Hepatocyte (in vitro differentiated cells): ENCODE measurements around the gene RBM5.

Experiments used
- CTCF ChIP-seq: fragments of 200-600 bp; sonication (generic); IDR thresholded peaks from 2 replicates; pipeline ENCODE4 v1.5.1; 2016; ENCODE audit warnings: antibody characterized with exemption, mild to moderate bottlenecking; ENCODE audit not compliant: poor library complexity
- EZH2 ChIP-seq: fragments of 200-600 bp; sonication (generic); IDR thresholded peaks from 2 replicates; pipeline ENCODE4 v1.6.1; 2016; ENCODE audit warnings: antibody characterized with exemption, mild to moderate bottlenecking, borderline replicate concordance
- EZH2phosphoT487 ChIP-seq: fragments of 200-600 bp; sonication (generic); IDR thresholded peaks from one replicate; pipeline ENCODE4 v1.6.1; 2018; ENCODE audit warnings: antibody characterized with exemption, mild to moderate bottlenecking, low read depth, moderate library complexity; ENCODE audit not compliant: unreplicated experiment, severe bottlenecking

DNA sequence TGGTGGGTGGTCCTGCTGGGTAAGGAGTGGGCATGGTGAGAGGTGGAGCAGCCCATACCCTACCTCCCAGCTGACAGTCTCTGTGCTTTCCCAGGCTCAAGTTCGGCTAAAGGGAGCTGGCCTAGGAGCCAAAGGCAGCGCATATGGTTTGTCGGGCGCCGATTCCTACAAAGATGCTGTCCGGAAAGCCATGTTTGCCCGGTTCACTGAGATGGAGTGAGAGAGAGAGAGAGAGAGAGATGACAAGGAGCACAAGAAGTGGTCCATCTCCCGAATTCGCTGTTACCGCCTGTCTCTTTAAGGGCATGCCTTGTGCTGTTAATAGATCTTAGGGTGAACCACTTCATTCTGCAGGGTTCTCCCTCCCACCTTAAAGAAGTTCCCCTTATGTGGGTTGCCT lies 29.5 kb downstream of the RBM5 start:
- TF ChIP-seq CTCF, result no peak
- TF ChIP-seq EZH2, result no peak
- TF ChIP-seq EZH2phosphoT487, result no peak
